ENCODE measurements around the gene RAD23A.
A peak's percentile ranks its signal among the peaks of the same experiment; 100 is the strongest.
"Not testable (repeated sequence)": the region's sequence is repeated elsewhere in the genome, so short reads cannot be mapped to it uniquely, and the experiment has no call there.

RAD23A gene

GRCh38 chr19:12955575-12955974 lies 9.9 kb downstream of the RAD23A start:
- ATAC-seq, DNase-seq: not testable (repeated sequence)

GRCh38 chr19:12955996-12956395 lies 10.3 kb downstream of the RAD23A start:
- ATAC-seq: no peak
- no peak for DNase-seq

- ATAC-seq: peak; percentile 94
- peak; percentile 90 for DNase-seq
Measured at GRCh38 chr19:12956446-12957388, 11.1 kb downstream of the RAD23A start, which contains the start of gene GADD45GIP1. GADD45GIP1 (minus strand) TSS chr19:12957223; CDS start chr19:12957212, 11 bp downstream.

GRCh38 chr19:12957389-12957952 lies 11.8 kb downstream of the RAD23A start:
- not testable (repeated sequence) for DNase-seq, ATAC-seq

- ATAC-seq: no peak
- DNase-seq: no peak
Measured at GRCh38 chr19:12959481-12959880, 13.8 kb downstream of the RAD23A start.

- peak; percentile 97 for ATAC-seq
- peak; percentile 91 for DNase-seq
Measured at GRCh38 chr19:12965017-12965811, 19.6 kb downstream of the RAD23A start.

- ATAC-seq (no peak), DNase-seq (no peak)
Measured at GRCh38 chr19:12965812-12966135, 20.1 kb downstream of the RAD23A start.

- DNase-seq (no peak), ATAC-seq (no peak)
Measured at GRCh38 chr19:12967907-12968306, 22.2 kb downstream of the RAD23A start.

- no peak for ATAC-seq
- DNase-seq: no peak
Measured at GRCh38 chr19:12969292-12969988, 23.8 kb downstream of the RAD23A start, which contains the start of gene DAND5. DAND5 (plus strand) TSS chr19:12969576; CDS start chr19:12969661, 85 bp downstream.

- ATAC-seq: peak; percentile 19
- DNase-seq: no peak
Measured at GRCh38 chr19:12970070-12970820, 24.6 kb downstream of the RAD23A start.

- DNase-seq (no peak), ATAC-seq (no peak)
Measured at GRCh38 chr19:12973236-12973635, 27.6 kb downstream of the RAD23A start.

GRCh38 chr19:12974301-12975220 lies 28.9 kb downstream of the RAD23A start:
- DNase-seq (no peak), ATAC-seq (no peak)

- ATAC-seq (no peak), DNase-seq (no peak)
Measured at GRCh38 chr19:12975221-12975741, 29.6 kb downstream of the RAD23A start.

GRCh38 chr19:12976109-12976508 lies 30.4 kb downstream of the RAD23A start:
- ATAC-seq: not testable (repeated sequence)

GRCh38 chr19:12979974-12980373 lies 34.3 kb downstream of the RAD23A start:
- DNase-seq (no peak), ATAC-seq (no peak)

More at GRCh38 chr19:12976109-12976508, 30.4 kb downstream of the RAD23A start:
- not testable (repeated sequence) for DNase-seq

- ATAC-seq: no peak
- DNase-seq: no peak
Measured at GRCh38 chr19:12982648-12983047, 37.0 kb downstream of the RAD23A start.

- DNase-seq (no peak), ATAC-seq (no peak)
Measured at GRCh38 chr19:12983091-12983490, 37.4 kb downstream of the RAD23A start.

GRCh38 chr19:12983542-12984142 lies 38.0 kb downstream of the RAD23A start:
- ATAC-seq: peak; percentile 76
- peak; percentile 87 for DNase-seq

GRCh38 chr19:12984143-12984627 lies 38.5 kb downstream of the RAD23A start:
- DNase-seq: no peak

More at GRCh38 chr19:12984143-12984627, 38.5 kb downstream of the RAD23A start:
- ATAC-seq: no peak

Measured in stimulated activated naive CD8-positive, alpha-beta T cell treated with anti-CD3 and anti-CD28 coated beads, Interleukin-15, Interleukin-2, amounts not matched to agents 100 U/mL and 50 U/mL, for 24 hours (primary cell).